Natural killer cell (primary cell): ENCODE measurements around the gene LEFTY2. TPM values are rescaled to one million over a fixed set of nuclear protein-coding genes. Genes with fewer than 3 reads are reported as not detected.
"Not testable (repeated sequence)": the region's sequence is repeated elsewhere in the genome, so short reads cannot be mapped to it uniquely, and the experiment has no call there.

Experiments used
- ATAC-seq, 3 donors: fragments of 150-1000 bp in 2 of 3; fragments of 200-7000 bp in 1 of 3; cut with Tn5 transposase; 1 replicate in 1 of 3; 2 replicates in 2 of 3; pipeline ENCODE4 v1.10.0; 2021; ENCODE audit warnings: mild to moderate bottlenecking in 2 of 3, moderate library complexity in 2 of 3
- DNase-seq, 2 donors: peaks; one replicate each; pipeline versions ENCODE4 v3.0.0 to v3.0.0-alpha.2; 2013 to 2021; ENCODE audit warnings: mixed read lengths in 1 of 2
- H3K27ac ChIP-seq: one replicate; pipeline ENCODE4 v1.5.1; 2013; ENCODE audit warnings: mild to moderate bottlenecking, low read length
- H3K27me3 ChIP-seq: one replicate; pipeline ENCODE4 v1.6.1; 2013; ENCODE audit warnings: low read length; ENCODE audit not compliant: control insufficient read depth, insufficient read depth
- H3K36me3 ChIP-seq: one replicate; pipeline ENCODE4 v1.6.1; 2013; ENCODE audit warnings: low read length; ENCODE audit not compliant: control insufficient read depth, insufficient read depth
- H3K4me1 ChIP-seq: one replicate; pipeline ENCODE4 v1.6.1; 2013; ENCODE audit warnings: low read length; ENCODE audit not compliant: control insufficient read depth, insufficient read depth
- H3K4me3 ChIP-seq: one replicate; pipeline ENCODE4 v1.5.1; 2013; ENCODE audit warnings: low read length
- H3K9me3 ChIP-seq: one replicate; pipeline ENCODE4 v1.6.1; 2013; ENCODE audit warnings: low read length; ENCODE audit not compliant: control insufficient read depth, insufficient read depth
- H3K27ac Mint-ChIP-seq, 2 donors: one replicate each; pipeline ENCODE4 v1.8.0; 2022; ENCODE audit warnings: mild to moderate bottlenecking in 2 of 2, mixed read lengths in 2 of 2, moderate library complexity in 1 of 2
- H3K27me3 Mint-ChIP-seq, 2 donors: one replicate each; pipeline ENCODE4 v1.8.0; 2022; ENCODE audit warnings: low read depth in 2 of 2, mixed read lengths in 2 of 2
- H3K36me3 Mint-ChIP-seq: one replicate; pipeline ENCODE4 v1.8.0; 2022; ENCODE audit warnings: mixed read lengths
- H3K4me1 Mint-ChIP-seq, 2 donors: one replicate each; pipeline ENCODE4 v1.8.0; 2022; ENCODE audit warnings: mixed read lengths in 2 of 2
- H3K4me3 Mint-ChIP-seq: one replicate; pipeline ENCODE4 v1.8.0; 2022; ENCODE audit warnings: mild to moderate bottlenecking, moderate library complexity, mixed read lengths
- H3K9me3 Mint-ChIP-seq, 2 donors: one replicate each; pipeline ENCODE4 v1.8.0; 2022; ENCODE audit warnings: mixed read lengths in 2 of 2
- WGBS: methylation state at CpG from one replicate; pipeline ENCODE4 v1.1.7; 2013; ENCODE audit warnings: missing lambda C conversion rate; ENCODE audit not compliant: insufficient coverage; 5-methylcytosine and 5-hydroxymethylcytosine counted together
- intact Hi-C: fragments of 100-400 bp; cut with micrococcal nuclease; formaldehyde crosslinking; loops from one replicate; pipeline ENCODE4 v1.14.2; 2022
- total RNA-seq, 4 donors: library from RNA; stranded (reverse); fragments of 120-200 nt in 1 of 4; gene quantifications; one replicate each; pipeline versions ENCODE4 v1.2.3 to v1.2.4, GENCODE V29; 2013 to 2022
- TF ChIP-seq, protein P1 (sequence below): fragments of 200-600 bp; IDR thresholded peaks from one replicate; pipeline ENCODE4 v1.8.0; 2022; ENCODE audit warnings: antibody characterized with exemption

The LEFTY2 gene
- total RNA-seq, 3 donors from 2014 or later (not counting 1 experiment from before 2014, with no cell fraction given): not detected

GRCh38 chr1:225974454-225974853 lies 33.4 kb upstream of the LEFTY2 start:
- no peak overlapping the region for H3K4me3 Mint-ChIP-seq
- Histone ChIP-seq H3K36me3 (peaks cover 3% of the 10 kb centered on the region), H3K27ac (no peak overlapping the region), H3K27me3 (no peaks in the 10 kb centered on the region), H3K4me3 (no peak overlapping the region), H3K4me1 (peaks cover 22% of the 10 kb centered on the region), H3K9me3 (no peaks in the 10 kb centered on the region)
- no peak for DNase-seq
- no peak overlapping the region for H3K27ac Mint-ChIP-seq
- intact Hi-C loops: loop anchor here (10.0 kb wide), 2 partner anchors 130 to 420 kb away; no protein-coding TSS in a partner anchor
- H3K4me1 Mint-ChIP-seq: peaks cover 11 to 17% of the 10 kb centered on the region in 2 donors
- WGBS: 96% methylated on average over 10 of the region's 10 CpGs
- no peaks in the 10 kb centered on the region for H3K9me3 Mint-ChIP-seq
- no peaks in the 10 kb centered on the region for H3K36me3 Mint-ChIP-seq
- no peak for ATAC-seq
- TF ChIP-seq, protein P1, sequence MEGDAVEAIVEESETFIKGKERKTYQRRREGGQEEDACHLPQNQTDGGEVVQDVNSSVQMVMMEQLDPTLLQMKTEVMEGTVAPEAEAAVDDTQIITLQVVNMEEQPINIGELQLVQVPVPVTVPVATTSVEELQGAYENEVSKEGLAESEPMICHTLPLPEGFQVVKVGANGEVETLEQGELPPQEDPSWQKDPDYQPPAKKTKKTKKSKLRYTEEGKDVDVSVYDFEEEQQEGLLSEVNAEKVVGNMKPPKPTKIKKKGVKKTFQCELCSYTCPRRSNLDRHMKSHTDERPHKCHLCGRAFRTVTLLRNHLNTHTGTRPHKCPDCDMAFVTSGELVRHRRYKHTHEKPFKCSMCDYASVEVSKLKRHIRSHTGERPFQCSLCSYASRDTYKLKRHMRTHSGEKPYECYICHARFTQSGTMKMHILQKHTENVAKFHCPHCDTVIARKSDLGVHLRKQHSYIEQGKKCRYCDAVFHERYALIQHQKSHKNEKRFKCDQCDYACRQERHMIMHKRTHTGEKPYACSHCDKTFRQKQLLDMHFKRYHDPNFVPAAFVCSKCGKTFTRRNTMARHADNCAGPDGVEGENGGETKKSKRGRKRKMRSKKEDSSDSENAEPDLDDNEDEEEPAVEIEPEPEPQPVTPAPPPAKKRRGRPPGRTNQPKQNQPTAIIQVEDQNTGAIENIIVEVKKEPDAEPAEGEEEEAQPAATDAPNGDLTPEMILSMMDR: no peak
- H3K27me3 Mint-ChIP-seq: no peaks in the 10 kb centered on the region

DNA sequence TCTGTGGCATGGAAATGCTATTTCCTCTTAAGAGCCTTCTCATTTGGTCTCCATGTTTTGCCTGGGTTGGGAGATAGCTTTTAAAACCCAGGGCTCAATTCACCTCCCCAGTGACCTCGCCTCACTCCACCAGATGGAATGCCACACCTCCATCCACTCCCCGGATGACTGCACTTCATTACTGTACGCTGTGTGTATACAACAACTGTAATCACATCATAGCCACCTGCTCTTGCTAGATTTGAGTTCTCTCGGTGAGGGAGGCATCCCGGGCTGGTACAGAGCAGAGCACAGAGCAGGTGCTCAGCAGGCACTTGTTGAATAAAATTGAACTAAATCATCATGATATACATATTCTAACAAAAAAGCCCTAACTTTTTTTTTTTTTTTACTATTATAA lies 32.1 kb upstream of the LEFTY2 start:
- Mint-ChIP-seq H3K36me3 (no peaks in the 10 kb centered on the region), H3K4me3 (no peak overlapping the region), H3K27me3 (no peaks in the 10 kb centered on the region), H3K4me1 (peaks cover 4 to 11% of the 10 kb centered on the region in 2 donors), H3K27ac (no peak overlapping the region), H3K9me3 (no peaks in the 10 kb centered on the region)
- Histone ChIP-seq H3K4me3 (no peak overlapping the region), H3K4me1 (peaks cover 12% of the 10 kb centered on the region), H3K36me3 (peaks cover 2% of the 10 kb centered on the region), H3K9me3 (no peaks in the 10 kb centered on the region), H3K27me3 (no peaks in the 10 kb centered on the region), H3K27ac (no peak overlapping the region)
- intact Hi-C loops: loop anchor here (10.0 kb wide), 2 partner anchors 128 to 418 kb away; no protein-coding TSS in a partner anchor
- WGBS: 95% methylated on average over 5 of the region's 5 CpGs
- DNase-seq: no peak
- ATAC-seq: no peak
- TF ChIP-seq, protein P1: no peak

DNA sequence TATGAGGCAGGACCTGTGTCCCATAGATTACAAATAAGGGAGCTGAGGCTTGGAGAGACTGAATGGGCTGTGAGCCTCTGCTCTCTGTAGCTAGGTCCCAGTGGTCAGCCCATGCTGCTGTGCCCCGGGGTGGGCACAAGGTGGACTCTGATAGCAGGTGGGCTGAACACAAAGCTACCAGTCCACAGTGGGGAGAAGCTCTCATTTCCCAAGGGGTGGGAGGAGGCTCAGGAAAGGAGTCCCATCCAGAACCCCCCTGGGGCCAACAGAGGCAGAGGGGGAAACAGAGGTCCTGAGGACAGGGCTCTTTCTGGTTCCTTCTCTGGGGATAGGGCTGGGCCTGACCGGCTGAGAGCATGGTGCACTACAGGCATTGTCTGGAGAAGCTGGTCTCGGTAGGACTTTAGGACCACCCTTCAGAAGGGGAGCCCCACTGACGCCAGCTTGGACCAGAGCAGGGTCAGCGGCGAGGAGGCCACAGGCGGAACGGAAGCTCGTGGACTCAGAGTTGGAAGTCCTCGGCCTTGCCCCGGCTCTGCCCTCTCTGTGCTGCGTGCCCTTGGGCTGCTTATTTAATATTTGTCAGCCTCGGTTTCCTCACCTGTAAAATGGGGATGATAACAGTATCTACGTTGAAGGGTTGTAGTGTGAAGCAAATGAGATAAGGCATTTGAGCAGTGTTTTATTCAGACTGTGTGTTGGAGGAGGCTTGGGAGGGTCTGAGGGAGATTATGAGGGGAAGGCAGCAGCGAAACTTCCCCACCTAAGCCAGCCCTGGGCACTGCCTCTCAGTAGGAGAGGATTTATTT lies 31.5 kb upstream of the LEFTY2 start:
- H3K36me3 ChIP-seq: peaks cover 2% of the 10 kb centered on the region
- no peaks in the 10 kb centered on the region for H3K27me3 ChIP-seq
- Mint-ChIP-seq H3K36me3 (no peaks in the 10 kb centered on the region), H3K4me1 (peaks cover 0 to 5% of the 10 kb centered on the region in 2 donors), H3K27ac (no peak overlapping the region), H3K4me3 (no peak overlapping the region), H3K9me3 (no peaks in the 10 kb centered on the region), H3K27me3 (no peaks in the 10 kb centered on the region)
- intact Hi-C loops: loop anchor here (10.0 kb wide), 2 partner anchors 128 to 418 kb away; no protein-coding TSS in a partner anchor
- H3K27ac ChIP-seq: no peak overlapping the region
- H3K4me1 ChIP-seq: peaks cover 6% of the 10 kb centered on the region
- 90% methylated on average over 15 of the region's 15 CpGs for WGBS
- ATAC-seq: no peak
- no peak for DNase-seq
- H3K4me3 ChIP-seq: no peak overlapping the region
- TF ChIP-seq, protein P1: no peak
- no peaks in the 10 kb centered on the region for H3K9me3 ChIP-seq

DNA sequence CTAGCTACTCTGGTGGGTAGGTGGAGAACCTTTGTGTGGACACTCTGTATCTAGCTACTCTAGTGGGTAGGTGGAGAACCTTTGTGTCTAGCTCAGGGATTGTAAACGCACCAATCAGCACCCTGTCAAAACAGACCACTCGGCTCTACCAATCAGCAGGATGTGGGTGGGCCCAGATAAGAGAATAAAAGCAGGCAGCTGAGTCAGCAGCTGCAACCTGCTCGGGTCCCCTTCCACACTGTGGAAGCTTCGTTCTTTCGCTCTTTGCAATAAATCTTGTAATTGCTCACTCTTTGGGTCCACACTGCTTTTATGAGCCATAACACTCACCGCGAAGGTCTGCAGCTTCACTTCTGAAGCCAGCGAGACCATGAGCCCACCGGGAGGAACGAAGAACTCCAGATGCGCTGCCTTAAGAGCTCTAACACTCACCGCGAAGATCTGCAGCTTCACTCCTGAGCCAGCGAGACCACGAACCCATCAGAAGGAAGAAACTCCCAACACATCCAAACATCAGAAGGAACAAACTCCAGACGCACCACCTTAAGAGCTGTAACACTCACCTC lies 29.7 kb upstream of the LEFTY2 start:
- not testable (repeated sequence) for H3K4me3 ChIP-seq, H3K9me3 Mint-ChIP-seq, H3K27me3 ChIP-seq, H3K4me1 Mint-ChIP-seq, ATAC-seq, DNase-seq, H3K4me1 ChIP-seq, H3K9me3 ChIP-seq, H3K27me3 Mint-ChIP-seq, H3K36me3 ChIP-seq, H3K27ac Mint-ChIP-seq, H3K36me3 Mint-ChIP-seq, H3K4me3 Mint-ChIP-seq, H3K27ac ChIP-seq
- WGBS: 91% methylated on average over 16 of the region's 16 CpGs
- intact Hi-C loops: loop anchor here (10.0 kb wide), 2 partner anchors 126 to 416 kb away; no protein-coding TSS in a partner anchor

DNA sequence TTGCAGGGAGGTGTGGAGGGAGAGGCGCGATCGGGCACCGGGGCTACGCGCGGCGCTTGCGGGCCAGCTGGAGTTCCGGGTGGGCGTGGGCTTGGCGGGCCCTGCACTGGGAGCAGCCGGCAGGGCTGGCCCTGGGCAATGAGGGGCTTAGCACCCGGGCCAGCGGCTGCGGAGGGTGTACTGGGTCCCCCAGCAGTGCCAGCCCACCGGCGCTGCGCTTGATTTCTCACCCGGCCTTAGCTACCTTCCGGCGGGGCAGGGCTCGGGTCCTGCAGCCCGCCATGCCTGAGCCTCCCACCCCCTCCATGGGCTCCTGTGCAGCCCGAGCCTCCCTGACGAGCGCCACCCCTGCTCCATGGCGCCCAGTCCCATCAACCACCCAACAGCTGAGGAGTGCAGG lies 28.7 kb upstream of the LEFTY2 start:
- H3K36me3 Mint-ChIP-seq, H3K27me3 Mint-ChIP-seq, H3K9me3 ChIP-seq, ATAC-seq, H3K27ac ChIP-seq, H3K4me3 Mint-ChIP-seq, H3K27me3 ChIP-seq, H3K27ac Mint-ChIP-seq, H3K4me3 ChIP-seq, H3K36me3 ChIP-seq, H3K4me1 ChIP-seq, H3K9me3 Mint-ChIP-seq, H3K4me1 Mint-ChIP-seq, DNase-seq: not testable (repeated sequence)
- WGBS: 97% methylated on average over 28 of the region's 28 CpGs
- intact Hi-C loops: loop anchor here (10.0 kb wide), 2 partner anchors 125 to 415 kb away; no protein-coding TSS in a partner anchor
